ENCODE measurements around the gene CYP1B1. TPM values are rescaled to one million over a fixed set of nuclear protein-coding genes. Genes with fewer than 3 reads are reported as not detected.

Gene CYP1B1
- total RNA-seq, 2 experiments from 2014 or later, result 0.14 to 0.17 TPM

DNA sequence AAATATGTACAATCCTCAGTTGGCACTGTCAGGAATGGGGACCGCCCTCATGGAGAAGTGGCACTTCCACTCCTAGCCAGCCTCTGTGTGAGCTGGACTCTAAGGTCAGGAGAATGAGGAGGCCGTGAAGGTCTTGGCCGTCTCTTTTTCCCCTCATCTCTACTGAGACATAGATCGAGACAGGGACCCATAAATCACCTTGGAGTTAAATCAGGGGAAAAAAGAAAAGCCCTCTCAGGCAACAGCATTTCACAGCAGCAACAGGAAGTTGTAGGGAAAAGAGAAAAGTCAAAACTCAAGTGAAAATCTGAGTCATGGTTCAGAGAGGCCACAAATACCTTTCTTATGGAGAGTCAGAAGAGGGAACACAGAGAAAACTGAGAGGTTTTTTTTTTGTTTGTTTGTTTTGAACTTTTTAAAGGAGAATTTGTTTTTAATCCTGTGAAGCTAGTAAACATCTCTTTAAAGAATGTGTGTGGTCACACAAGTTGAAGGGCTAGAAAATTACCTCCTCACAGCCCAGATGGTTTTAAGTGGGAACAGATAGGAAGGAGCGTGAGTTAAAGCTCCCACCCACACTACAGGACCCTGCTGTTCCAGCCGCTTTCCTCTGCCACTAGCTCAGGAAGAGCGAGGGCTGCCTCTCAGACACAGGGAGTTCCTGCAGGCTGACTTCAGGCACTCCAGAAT lies 30.6 kb upstream of the CYP1B1 start:
- Histone ChIP-seq H3K9me3 (ENCODE audit: control insufficient read depth in 1 of 2, insufficient read depth in 1 of 2, low read length in 2 of 2) (peaks cover 0 to 7% of the 10 kb centered on the region in 2 experiments), H3K36me3 (ENCODE audit: insufficient read depth, low read length) (no peaks in the 10 kb centered on the region), H3K4me3 (ENCODE audit: low read length) (no peak overlapping the region), H3K4me1 (ENCODE audit: insufficient read depth, low read length) (no peaks in the 10 kb centered on the region), H3K27me3 (ENCODE audit: control insufficient read depth in 1 of 2, insufficient read depth in 2 of 2, low read length in 2 of 2) (peaks cover 0 to 5% of the 10 kb centered on the region in 2 experiments), H3K27ac (ENCODE audit: low read depth in 1 of 2, low read length in 2 of 2) (no peak overlapping the region)
- Mint-ChIP-seq H3K27me3 (peaks cover 42% of the 10 kb centered on the region), H3K4me1 (ENCODE audit: low read depth) (no peaks in the 10 kb centered on the region), H3K4me3 (no peak overlapping the region), H3K27ac (no peak overlapping the region), H3K36me3 (ENCODE audit: low read depth) (no peaks in the 10 kb centered on the region), H3K9me3 (peaks cover under 1% of the 10 kb centered on the region)
- intact Hi-C loops (cut with DNase I, micrococcal nuclease), result no loop called here
- ATAC-seq (ENCODE audit: poor library complexity) (no peak), DNase-seq (no peak)
- TF ChIP-seq, protein P1, sequence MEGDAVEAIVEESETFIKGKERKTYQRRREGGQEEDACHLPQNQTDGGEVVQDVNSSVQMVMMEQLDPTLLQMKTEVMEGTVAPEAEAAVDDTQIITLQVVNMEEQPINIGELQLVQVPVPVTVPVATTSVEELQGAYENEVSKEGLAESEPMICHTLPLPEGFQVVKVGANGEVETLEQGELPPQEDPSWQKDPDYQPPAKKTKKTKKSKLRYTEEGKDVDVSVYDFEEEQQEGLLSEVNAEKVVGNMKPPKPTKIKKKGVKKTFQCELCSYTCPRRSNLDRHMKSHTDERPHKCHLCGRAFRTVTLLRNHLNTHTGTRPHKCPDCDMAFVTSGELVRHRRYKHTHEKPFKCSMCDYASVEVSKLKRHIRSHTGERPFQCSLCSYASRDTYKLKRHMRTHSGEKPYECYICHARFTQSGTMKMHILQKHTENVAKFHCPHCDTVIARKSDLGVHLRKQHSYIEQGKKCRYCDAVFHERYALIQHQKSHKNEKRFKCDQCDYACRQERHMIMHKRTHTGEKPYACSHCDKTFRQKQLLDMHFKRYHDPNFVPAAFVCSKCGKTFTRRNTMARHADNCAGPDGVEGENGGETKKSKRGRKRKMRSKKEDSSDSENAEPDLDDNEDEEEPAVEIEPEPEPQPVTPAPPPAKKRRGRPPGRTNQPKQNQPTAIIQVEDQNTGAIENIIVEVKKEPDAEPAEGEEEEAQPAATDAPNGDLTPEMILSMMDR (IDR thresholded peaks at IDR 0.05), result no peak
- ChIA-PET POLR2A (no interaction called here), CTCF (no interaction called here)

DNA sequence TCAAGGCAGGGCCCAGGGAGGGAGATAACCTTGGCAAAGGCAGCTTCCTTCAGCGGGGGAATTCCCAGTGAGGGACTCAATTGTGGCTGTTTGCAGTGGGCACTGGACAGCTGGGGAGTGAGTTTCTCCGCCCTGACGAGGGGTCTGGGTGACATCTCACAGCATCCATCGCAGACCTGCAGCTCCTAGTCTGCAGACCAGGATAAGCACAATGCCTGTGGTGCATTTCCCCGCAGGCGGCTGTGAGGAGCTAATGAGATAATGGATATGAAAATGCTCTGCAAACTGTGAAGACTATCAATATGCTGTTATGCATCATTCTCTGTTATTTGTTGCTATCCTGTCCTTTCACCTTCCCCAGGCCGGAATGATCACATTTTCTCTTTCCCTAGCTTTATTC lies 30.0 kb upstream of the CYP1B1 start:
- Mint-ChIP-seq H3K27ac (no peak overlapping the region), H3K9me3 (no peaks in the 10 kb centered on the region), H3K27me3 (peaks cover 43% of the 10 kb centered on the region), H3K4me3 (no peak overlapping the region), H3K4me1 (ENCODE audit: low read depth) (no peaks in the 10 kb centered on the region), H3K36me3 (ENCODE audit: low read depth) (no peaks in the 10 kb centered on the region)
- POLR2A ChIA-PET, result no interaction called here
- CTCF ChIA-PET, result no interaction called here
- DNase-seq (no peak), ATAC-seq (ENCODE audit: poor library complexity) (no peak)
- Histone ChIP-seq H3K4me3 (ENCODE audit: low read length) (no peak overlapping the region), H3K27me3 (ENCODE audit: control insufficient read depth in 1 of 2, insufficient read depth in 2 of 2, low read length in 2 of 2) (peaks cover 0 to 5% of the 10 kb centered on the region in 2 experiments), H3K9me3 (ENCODE audit: control insufficient read depth in 1 of 2, insufficient read depth in 1 of 2, low read length in 2 of 2) (peaks cover 0 to 7% of the 10 kb centered on the region in 2 experiments), H3K4me1 (ENCODE audit: insufficient read depth, low read length) (no peaks in the 10 kb centered on the region), H3K36me3 (ENCODE audit: insufficient read depth, low read length) (no peaks in the 10 kb centered on the region), H3K27ac (ENCODE audit: low read depth in 1 of 2, low read length in 2 of 2) (no peak overlapping the region)
- TF ChIP-seq, protein P1 (IDR thresholded peaks at IDR 0.05), result no peak
- intact Hi-C loops (cut with DNase I, micrococcal nuclease), result no loop called here

DNA sequence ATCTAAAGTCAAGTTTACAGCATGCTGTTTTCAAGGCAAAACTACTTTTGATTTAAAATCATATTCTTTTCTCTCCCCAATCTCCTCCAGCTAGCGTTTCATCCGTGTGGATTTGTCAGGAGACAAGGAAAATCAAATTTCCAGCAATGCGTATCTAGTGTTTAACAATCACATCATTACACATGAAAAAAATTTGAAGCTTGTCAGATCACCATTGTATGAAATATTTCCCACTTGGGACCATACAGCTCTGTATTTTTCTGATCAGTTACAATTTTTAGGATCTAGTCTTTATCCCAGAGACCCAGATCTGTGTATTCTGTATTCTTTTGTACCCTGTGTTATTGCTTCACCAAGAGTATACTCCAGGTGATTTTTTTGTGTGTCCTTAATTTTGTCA lies 28.6 kb upstream of the CYP1B1 start:
- peaks cover 0 to 7% of the 10 kb centered on the region in 2 experiments for H3K9me3 ChIP-seq (ENCODE audit: control insufficient read depth in 1 of 2, insufficient read depth in 1 of 2, low read length in 2 of 2)
- no peak overlapping the region for H3K4me3 ChIP-seq (ENCODE audit: low read length)
- TF ChIP-seq, protein P1 (IDR thresholded peaks at IDR 0.05), result no peak
- ChIA-PET CTCF (no interaction called here), POLR2A (no interaction called here)
- Mint-ChIP-seq H3K36me3 (ENCODE audit: low read depth) (no peaks in the 10 kb centered on the region), H3K4me3 (no peak overlapping the region), H3K27ac (no peak overlapping the region), H3K9me3 (no peaks in the 10 kb centered on the region), H3K4me1 (ENCODE audit: low read depth) (no peaks in the 10 kb centered on the region), H3K27me3 (peaks cover 50% of the 10 kb centered on the region)
- no peak overlapping the region for H3K27ac ChIP-seq (ENCODE audit: low read depth in 1 of 2, low read length in 2 of 2)
- ATAC-seq (ENCODE audit: poor library complexity) (no peak), DNase-seq (no peak)
- H3K36me3 ChIP-seq (ENCODE audit: insufficient read depth, low read length), result no peaks in the 10 kb centered on the region
- intact Hi-C loops (cut with DNase I, micrococcal nuclease), result no loop called here
- H3K27me3 ChIP-seq (ENCODE audit: control insufficient read depth in 1 of 2, insufficient read depth in 2 of 2, low read length in 2 of 2), result peaks cover 0 to 4% of the 10 kb centered on the region in 2 experiments
- H3K4me1 ChIP-seq (ENCODE audit: insufficient read depth, low read length), result no peaks in the 10 kb centered on the region
